ENCODE data around the gene SWSAP1.

- TF ChIP-seq POLR2A (IDR thresholded peaks at IDR 0.05; ENCODE audit: low read length) (no peak), GATA1 (IDR thresholded peaks at IDR 0.05; ENCODE audit: low read depth, low read length) (no peak)
These were observed 13.3 kb upstream of the SWSAP1 start for GRCh38 chr19:11361037-11361770.
